Measurements from ENCODE around the gene HDGFL3.

DNA sequence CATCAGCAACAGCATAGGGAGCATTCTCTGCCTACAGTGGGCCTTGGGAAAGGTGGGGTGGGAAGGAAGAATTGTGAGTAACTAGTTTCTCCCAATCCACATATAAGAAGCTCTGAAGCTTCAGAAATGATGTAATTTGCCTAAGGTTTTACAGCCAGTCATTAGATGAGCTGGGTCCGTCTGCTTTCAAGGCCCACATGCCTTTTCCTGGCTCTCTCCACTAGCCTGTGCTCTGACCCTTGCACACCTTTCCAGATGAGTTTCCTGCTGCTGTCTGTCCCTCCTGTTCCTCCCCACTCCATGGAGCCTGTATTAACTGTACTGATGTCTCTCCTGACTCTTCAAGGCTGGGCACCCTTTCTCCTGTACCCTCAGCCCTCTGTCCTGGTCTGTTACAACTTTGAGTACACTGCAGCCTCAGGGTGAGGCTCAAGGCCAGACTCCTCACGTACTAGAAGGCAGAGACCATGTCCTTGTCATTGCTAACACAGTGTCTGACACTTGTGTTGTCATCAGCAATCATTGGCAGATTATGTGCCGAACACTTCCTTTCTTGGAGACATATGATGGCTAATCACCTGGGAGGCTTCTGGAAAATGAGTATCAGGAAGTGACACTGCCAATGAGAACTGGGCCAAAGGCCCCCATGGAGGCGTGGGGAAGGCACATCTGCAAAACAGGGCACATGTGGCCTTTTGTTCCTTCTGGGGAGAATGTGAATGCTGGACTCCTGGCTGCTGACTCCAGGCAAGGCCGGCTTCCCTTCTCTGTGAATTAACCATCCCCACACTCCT, 93.5 kb downstream of the HDGFL3 start:
- TF ChIP-seq, protein P1, sequence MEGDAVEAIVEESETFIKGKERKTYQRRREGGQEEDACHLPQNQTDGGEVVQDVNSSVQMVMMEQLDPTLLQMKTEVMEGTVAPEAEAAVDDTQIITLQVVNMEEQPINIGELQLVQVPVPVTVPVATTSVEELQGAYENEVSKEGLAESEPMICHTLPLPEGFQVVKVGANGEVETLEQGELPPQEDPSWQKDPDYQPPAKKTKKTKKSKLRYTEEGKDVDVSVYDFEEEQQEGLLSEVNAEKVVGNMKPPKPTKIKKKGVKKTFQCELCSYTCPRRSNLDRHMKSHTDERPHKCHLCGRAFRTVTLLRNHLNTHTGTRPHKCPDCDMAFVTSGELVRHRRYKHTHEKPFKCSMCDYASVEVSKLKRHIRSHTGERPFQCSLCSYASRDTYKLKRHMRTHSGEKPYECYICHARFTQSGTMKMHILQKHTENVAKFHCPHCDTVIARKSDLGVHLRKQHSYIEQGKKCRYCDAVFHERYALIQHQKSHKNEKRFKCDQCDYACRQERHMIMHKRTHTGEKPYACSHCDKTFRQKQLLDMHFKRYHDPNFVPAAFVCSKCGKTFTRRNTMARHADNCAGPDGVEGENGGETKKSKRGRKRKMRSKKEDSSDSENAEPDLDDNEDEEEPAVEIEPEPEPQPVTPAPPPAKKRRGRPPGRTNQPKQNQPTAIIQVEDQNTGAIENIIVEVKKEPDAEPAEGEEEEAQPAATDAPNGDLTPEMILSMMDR (IDR thresholded peaks at IDR 0.05): no peak
- TF ChIP-seq POLR2AphosphoS5 (IDR thresholded peaks at IDR 0.05; ENCODE audit: low read depth, low read length) (no peak), TCF7L2 (IDR thresholded peaks at IDR 0.05; ENCODE audit: low read depth, low read length) (no peak), SIN3A (IDR thresholded peaks at IDR 0.05; ENCODE audit: borderline replicate concordance, insufficient read depth, low read depth, low read length) (no peak)
- TF ChIP-seq, protein P2, sequence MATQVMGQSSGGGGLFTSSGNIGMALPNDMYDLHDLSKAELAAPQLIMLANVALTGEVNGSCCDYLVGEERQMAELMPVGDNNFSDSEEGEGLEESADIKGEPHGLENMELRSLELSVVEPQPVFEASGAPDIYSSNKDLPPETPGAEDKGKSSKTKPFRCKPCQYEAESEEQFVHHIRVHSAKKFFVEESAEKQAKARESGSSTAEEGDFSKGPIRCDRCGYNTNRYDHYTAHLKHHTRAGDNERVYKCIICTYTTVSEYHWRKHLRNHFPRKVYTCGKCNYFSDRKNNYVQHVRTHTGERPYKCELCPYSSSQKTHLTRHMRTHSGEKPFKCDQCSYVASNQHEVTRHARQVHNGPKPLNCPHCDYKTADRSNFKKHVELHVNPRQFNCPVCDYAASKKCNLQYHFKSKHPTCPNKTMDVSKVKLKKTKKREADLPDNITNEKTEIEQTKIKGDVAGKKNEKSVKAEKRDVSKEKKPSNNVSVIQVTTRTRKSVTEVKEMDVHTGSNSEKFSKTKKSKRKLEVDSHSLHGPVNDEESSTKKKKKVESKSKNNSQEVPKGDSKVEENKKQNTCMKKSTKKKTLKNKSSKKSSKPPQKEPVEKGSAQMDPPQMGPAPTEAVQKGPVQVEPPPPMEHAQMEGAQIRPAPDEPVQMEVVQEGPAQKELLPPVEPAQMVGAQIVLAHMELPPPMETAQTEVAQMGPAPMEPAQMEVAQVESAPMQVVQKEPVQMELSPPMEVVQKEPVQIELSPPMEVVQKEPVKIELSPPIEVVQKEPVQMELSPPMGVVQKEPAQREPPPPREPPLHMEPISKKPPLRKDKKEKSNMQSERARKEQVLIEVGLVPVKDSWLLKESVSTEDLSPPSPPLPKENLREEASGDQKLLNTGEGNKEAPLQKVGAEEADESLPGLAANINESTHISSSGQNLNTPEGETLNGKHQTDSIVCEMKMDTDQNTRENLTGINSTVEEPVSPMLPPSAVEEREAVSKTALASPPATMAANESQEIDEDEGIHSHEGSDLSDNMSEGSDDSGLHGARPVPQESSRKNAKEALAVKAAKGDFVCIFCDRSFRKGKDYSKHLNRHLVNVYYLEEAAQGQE (IDR thresholded peaks at IDR 0.05; ENCODE audit: insufficient read depth in 1 of 2, low read depth in 2 of 2, low read length in 1 of 2): no peak

Measured in Panc1 (cell line).